Thoracic aorta (tissue), 2 donors: Measurements from ENCODE around the gene HAPLN3. TPM values are rescaled to one million over a fixed set of nuclear protein-coding genes. Genes with fewer than 3 reads are reported as not detected.

Source experiments
- ATAC-seq: fragments of 150-250 bp; one replicate; pipeline ENCODE4 v1.8.0; 2017; ENCODE audit warnings: low read depth; ENCODE audit not compliant: insufficient number of reproducible peaks, low FRiP score
- DNase-seq: peaks from one replicate; pipeline ENCODE4 v3.0.0-alpha.2; 2020; ENCODE audit warnings: low spot score
- H3K27ac ChIP-seq, 2 donors: fragments of 200-600 bp; sonication (generic); 1 replicate in 1 of 2; 2 replicates in 1 of 2; pipeline ENCODE4 v1.5.1; 2016; ENCODE audit warnings: mild to moderate bottlenecking in 2 of 2, moderate library complexity in 2 of 2
- H3K27me3 ChIP-seq: fragments of 200-600 bp; sonication (generic); replicated peaks from 2 replicates; pipeline ENCODE4 v1.6.0; 2016; ENCODE audit warnings: mild to moderate bottlenecking; ENCODE audit not compliant: insufficient read depth
- H3K36me3 ChIP-seq: fragments of 200-600 bp; sonication (generic); one replicate; pipeline ENCODE4 v1.5.1; 2016
- H3K4me1 ChIP-seq, 2 donors: fragments of 200-600 bp; sonication (generic); 1 replicate in 1 of 2; 2 replicates in 1 of 2; pipeline versions ENCODE4 v1.5.1 to v1.6.0; 2016; ENCODE audit warnings: low read depth in 2 of 2, mild to moderate bottlenecking in 1 of 2; ENCODE audit not compliant: control insufficient read depth in 1 of 2
- H3K4me3 ChIP-seq: fragments of 200-600 bp; sonication (generic); 2 replicates; pipeline ENCODE4 v1.5.1; 2016; ENCODE audit warnings: mild to moderate bottlenecking
- H3K9me3 ChIP-seq: fragments of 200-600 bp; sonication (generic); 2 replicates; pipeline ENCODE4 v1.5.1; 2016
- CTCF ChIP-seq: fragments of 200-600 bp; sonication (generic); IDR thresholded peaks from one replicate; pipeline ENCODE4 v1.5.1; 2019; ENCODE audit warnings: antibody characterized with exemption
- total RNA-seq, 2 donors: library from RNA; depleted of rRNA; stranded (reverse); fragments of >200 nt; gene quantifications; one replicate each; pipeline versions ENCODE4 v1.1.0 to v1.2.3, GENCODE V29; 2016

Gene HAPLN3
- total RNA-seq, 2 donors from 2014 or later: 111 to 173 TPM

GRCh38 chr15:88913017-88913849 is 17.9 kb upstream of the HAPLN3 start, which contains the start of gene MFGE8:
MFGE8 (minus strand) TSS chr15:88913379; CDS start chr15:88913319, 60 bp downstream.
- Histone ChIP-seq H3K27me3 (no peaks in the 10 kb centered on the region), H3K4me3 (peak within 1 kb of the TSS; percentile 99), H3K27ac (peak within 1 kb of the TSS; percentile 88 to 98), H3K4me1 (peaks cover 18 to 40% of the 10 kb centered on the region in 2 donors), H3K36me3 (peaks cover 17% of the 10 kb centered on the region), H3K9me3 (no peaks in the 10 kb centered on the region)
- no peak for TF ChIP-seq CTCF
- DNase-seq (no peak), ATAC-seq (peak; percentile 22)

- Histone ChIP-seq H3K4me1 (peaks cover 24 to 44% of the 10 kb centered on the region in 2 donors), H3K4me3 (peak overlapping the region; percentile 99), H3K27me3 (no peaks in the 10 kb centered on the region), H3K27ac (peak overlapping the region; percentile 88 to 98), H3K36me3 (peaks cover 20% of the 10 kb centered on the region), H3K9me3 (no peaks in the 10 kb centered on the region)
- DNase-seq (no peak), ATAC-seq (peak; percentile 3)
- TF ChIP-seq CTCF: no peak
Measured at GRCh38 chr15:88912500-88912921, 17.2 kb upstream of the HAPLN3 start.

- DNase-seq (no peak), ATAC-seq (peak; percentile 48)
- H3K4me1 ChIP-seq: peaks cover 24 to 52% of the 10 kb centered on the region in 2 donors
- H3K4me3 ChIP-seq: peak overlapping the region; percentile 99
- peaks cover 24% of the 10 kb centered on the region for H3K36me3 ChIP-seq
- no peak for TF ChIP-seq CTCF
- H3K27ac ChIP-seq: peak overlapping the region; percentile 88 to 98
- no peaks in the 10 kb centered on the region for H3K27me3 ChIP-seq
- no peaks in the 10 kb centered on the region for H3K9me3 ChIP-seq
Measured at GRCh38 chr15:88911766-88912118, 16.4 kb upstream of the HAPLN3 start.

- Histone ChIP-seq H3K4me1 (peaks cover 33 to 67% of the 10 kb centered on the region in 2 donors), H3K27me3 (no peaks in the 10 kb centered on the region), H3K27ac (peak overlapping the region; percentile 88 to 98), H3K9me3 (no peaks in the 10 kb centered on the region), H3K36me3 (peaks cover 40% of the 10 kb centered on the region), H3K4me3 (peak overlapping the region; percentile 99)
- DNase-seq (no peak), ATAC-seq (no peak)
- no peak for TF ChIP-seq CTCF
Measured at GRCh38 chr15:88909956-88910831, 14.8 kb upstream of the HAPLN3 start.
